K562 (cell line): ENCODE data around the gene NRSN2. TPM values are rescaled to one million over a fixed set of nuclear protein-coding genes. Genes with fewer than 3 reads are reported as not detected.

ENCODE experiments used
- AFF1 ChIP-seq, 2 experiments: fragments of 450-650 bp; IDR thresholded peaks; 2 replicates each; pipeline ENCODE4 v1.6.1; 2018; ENCODE audit warnings: mild to moderate bottlenecking in 2 of 2, low read depth in 1 of 2; ENCODE audit not compliant: partially characterized antibody in 2 of 2
- BHLHE40 ChIP-seq: IDR thresholded peaks from 2 replicates; pipeline ENCODE4 v1.6.1; 2011; ENCODE audit warnings: low read length, improper control_type of control experiment
- E2F1 ChIP-seq: sonication (generic); formaldehyde crosslinking; IDR thresholded peaks from 2 replicates; pipeline ENCODE4 v1.8.1; 2023; ENCODE audit warnings: mild to moderate bottlenecking, missing genetic modification reagents, moderate library complexity
- HNRNPLL ChIP-seq: fragments of 200-400 bp; formaldehyde crosslinking; IDR thresholded peaks from 2 replicates; pipeline ENCODE4 v1.6.1; 2017; ENCODE audit warnings: low read length, low read depth, mild to moderate bottlenecking; ENCODE audit not compliant: poor library complexity, severe bottlenecking
- JUND ChIP-seq, 2 experiments: IDR thresholded peaks; 2 replicates in 1 of 2; 3 replicates in 1 of 2; pipeline ENCODE4 v1.6.1; 2011; ENCODE audit warnings: borderline replicate concordance in 2 of 2, low read depth in 2 of 2, low read length in 2 of 2, improper control_type of control experiment in 1 of 2, missing biosample characterization in 1 of 2, missing genetic modification characterization in 1 of 2, missing genetic modification reagents in 1 of 2
- MAFF ChIP-seq: IDR thresholded peaks from 2 replicates; pipeline ENCODE4 v1.6.1; 2012; ENCODE audit warnings: low read length, improper control_type of control experiment
- MAFG ChIP-seq: fragments of 450-650 bp; conservative IDR thresholded peaks from 2 replicates; pipeline ENCODE4 v1.6.1; 2016; ENCODE audit warnings: missing genetic modification characterization, missing compliant biosample characterization
- MAX ChIP-seq: sonication (generic); formaldehyde crosslinking; IDR thresholded peaks from 2 replicates; pipeline ENCODE4 v1.9.0; 2022; ENCODE audit warnings: mild to moderate bottlenecking, missing genetic modification reagents
- SAP30 ChIP-seq: fragments of 200-600 bp; sonication (generic); IDR thresholded peaks from 2 replicates; pipeline ENCODE4 v1.6.1; 2012; ENCODE audit warnings: borderline replicate concordance, low read depth, mild to moderate bottlenecking, moderate library complexity, low read length, control low read depth, inconsistent platforms; ENCODE audit not compliant: insufficient read depth, poor library complexity, severe bottlenecking
- SIN3A ChIP-seq, 2 experiments: fragments of 150-350 bp in 1 of 2; IDR thresholded peaks; 2 replicates each; pipeline ENCODE4 v1.6.1; 2011 to 2016; ENCODE audit warnings: borderline replicate concordance in 2 of 2, low read depth in 2 of 2, low read length in 2 of 2, mild to moderate bottlenecking in 2 of 2, moderate library complexity in 2 of 2; ENCODE audit not compliant: control insufficient read depth in 1 of 2
- SP1 ChIP-seq: sonication (generic); formaldehyde crosslinking; IDR thresholded peaks from 2 replicates; pipeline ENCODE4 v1.8.1; 2022; ENCODE audit warnings: mild to moderate bottlenecking, missing genetic modification reagents
- SREBF1 ChIP-seq: fragments of 150-350 bp; IDR thresholded peaks from 2 replicates; pipeline ENCODE4 v1.6.1; 2014; ENCODE audit warnings: antibody characterized with exemption, low read depth, low read length, borderline replicate concordance
- TCF3 ChIP-seq: sonication (generic); formaldehyde crosslinking; IDR thresholded peaks from 2 replicates; pipeline ENCODE4 v1.4.0; 2020; ENCODE audit warnings: mild to moderate bottlenecking, missing genetic modification reagents
- ZNF408 ChIP-seq: fragments of 250-450 bp; sonication (Bioruptor Pico); IDR thresholded peaks from 2 replicates; pipeline ENCODE4 v1.4.0; 2020; ENCODE audit warnings: low read depth, mild to moderate bottlenecking, moderate library complexity
- ZNF740 ChIP-seq, 3 experiments: fragments of 200-800 bp in 1 of 3; sonication (Bioruptor generic) in 1 of 3; sonication (generic) in 1 of 3; formaldehyde crosslinking in 1 of 3; IDR thresholded peaks; 2 replicates each; pipeline versions ENCODE4 v1.6.1 to v1.8.0; 2016 to 2022; ENCODE audit warnings: mild to moderate bottlenecking in 2 of 3, missing compliant biosample characterization in 2 of 3, missing genetic modification characterization in 2 of 3, missing genetic modification reagents in 1 of 3
- polyA plus RNA-seq, 8 experiments: library from polyadenylated mRNA; depleted of rRNA in 4 of 8; stranded (reverse) in 5 of 8; unstranded in 3 of 8; fragments of >200 nt; fragmentation: Nextera tagmentation in 2 of 8; fragmentation: Illumina TruSeq in 1 of 8; extraction: Ambion mirVana in 2 of 8; extraction: Trizol in 1 of 8; gene quantifications; 2 replicates each; pipeline versions ENCODE4 v1.2.1 to v1.2.3, GENCODE V29; 2011 to 2014; ENCODE audit warnings: inconsistent platforms in 1 of 8, missing spikeins in 1 of 8
- total RNA-seq, 7 experiments: library from RNA; depleted of rRNA in 6 of 7; stranded (reverse); fragments of >200 nt in 6 of 7; fragmentation: Illumina TruSeq in 2 of 7; extraction: Trizol in 2 of 7; gene quantifications; 2 replicates each; pipeline versions ENCODE4 v1.2.1 to v1.2.3, GENCODE V29; 2011 to 2021; ENCODE audit warnings: low replicate concordance in 1 of 7
- TF ChIP-seq, protein P1 (sequence below): sonication (generic); formaldehyde crosslinking; IDR thresholded peaks from 2 replicates; pipeline ENCODE4 v1.8.0; 2022; ENCODE audit warnings: mild to moderate bottlenecking, missing genetic modification reagents

NRSN2 gene
- total and polyA plus RNA-seq, 9 of the 15 experiments (the other 6 are each of a cell fraction or from before 2014, with no cell fraction given) = 7.5 to 29.7 (median 11.1) TPM

DNA sequence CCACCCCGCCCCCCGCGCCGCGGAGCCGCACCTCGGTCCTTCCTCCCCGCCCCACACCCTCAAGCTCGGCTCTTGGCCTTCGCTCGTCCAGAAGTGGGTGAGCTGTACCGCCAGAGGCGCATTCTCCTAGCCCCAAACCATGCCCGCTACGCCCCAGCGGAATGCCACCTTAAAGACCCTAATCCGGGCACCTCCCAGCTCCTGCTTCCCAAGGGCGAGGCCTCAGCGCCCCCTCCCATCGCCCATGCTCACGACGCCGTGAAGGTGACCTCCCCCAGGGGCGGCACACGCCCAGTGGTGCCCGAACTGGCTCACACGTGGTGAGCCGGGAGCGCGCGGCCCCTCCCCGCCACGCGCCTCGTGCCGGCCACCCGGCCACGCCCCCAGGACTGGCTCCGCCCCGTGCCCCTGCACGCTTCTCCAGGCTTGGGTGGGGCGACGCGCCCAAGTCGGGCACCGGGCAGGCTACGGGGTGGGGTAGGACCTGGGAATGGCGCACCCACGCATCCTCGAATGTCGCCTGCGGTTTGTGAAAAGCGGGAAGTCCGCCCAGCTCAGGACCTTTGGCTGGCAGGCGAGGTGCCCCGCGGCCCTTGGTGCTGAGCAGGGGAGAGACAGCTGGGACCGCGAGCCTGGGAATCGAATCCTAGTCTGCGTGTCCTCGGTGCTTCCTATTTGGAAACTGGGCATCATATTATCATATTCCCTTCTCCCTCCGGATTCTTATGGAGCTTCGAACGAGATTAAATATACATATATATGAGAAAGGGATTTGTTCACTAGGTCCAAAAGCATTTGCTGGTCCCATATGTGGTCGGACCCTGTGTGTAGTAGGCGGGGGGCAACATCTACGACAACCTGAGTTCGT is 22.5 kb upstream of the NRSN2 start (continued):
- TF ChIP-seq AFF1 (IDR thresholded peaks at IDR 0.05; ENCODE audit: low read depth in 1 of 2, partially characterized antibody in 2 of 2) (no peak), ZNF740 (CRISPR knock-in tag; IDR thresholded peaks at IDR 0.05) (peak; percentile 70; the same call in 1 of the 2 replicates), ZNF740 (tag; IDR thresholded peaks at IDR 0.05) (no peak), SP1 (CRISPR knock-in tag) (peak; percentile 91), TCF3 (CRISPR knock-in tag) (no peak; the same call in 1 of the 2 replicates), MAX (CRISPR knock-in tag) (peak; percentile 100), SREBF1 (no peak), MAFF (no peak), JUND (IDR thresholded peaks at IDR 0.05; ENCODE audit: borderline replicate concordance, low read depth, low read length) (0 out of 2 replicates have a peak, but pooled peaks have one; percentile 27), JUND (tag; IDR thresholded peaks at IDR 0.05; ENCODE audit: borderline replicate concordance, low read depth, low read length) (no peak), SIN3A (IDR thresholded peaks at IDR 0.05; ENCODE audit: borderline replicate concordance in 2 of 2, control insufficient read depth in 1 of 2, low read depth in 2 of 2, low read length in 2 of 2) (peak; percentile 27 to 77; a peak in 2 of 4 replicates), ZNF408 (CRISPR knock-in tag) (no peak), MAFG (tag) (no peak), E2F1 (CRISPR knock-in tag) (peak; percentile 69; the same call in 1 of the 2 replicates), SAP30 (peak; percentile 92), BHLHE40 (peak; percentile 97), HNRNPLL (peak; percentile 12)
- TF ChIP-seq, protein P1, sequence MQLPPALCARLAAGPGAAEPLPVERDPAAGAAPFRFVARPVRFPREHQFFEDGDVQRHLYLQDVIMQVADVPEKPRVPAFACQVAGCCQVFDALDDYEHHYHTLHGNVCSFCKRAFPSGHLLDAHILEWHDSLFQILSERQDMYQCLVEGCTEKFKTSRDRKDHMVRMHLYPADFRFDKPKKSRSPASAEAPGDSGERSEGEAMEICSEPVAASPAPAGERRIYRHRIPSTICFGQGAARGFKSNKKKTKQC = peak; percentile 98
